DOHH2 (cell line): ENCODE results near the gene APH1B.

Experiments used
- CTCF ChIP-seq: fragments of 200-600 bp; sonication (generic); IDR thresholded peaks from one replicate; pipeline ENCODE4 v1.5.1; 2014; ENCODE audit warnings: antibody characterized with exemption, mild to moderate bottlenecking, low read depth, low read length; ENCODE audit not compliant: poor library complexity, severe bottlenecking
- EZH2phosphoT487 ChIP-seq: fragments of 200-600 bp; sonication (generic); IDR thresholded peaks from 2 replicates; pipeline ENCODE4 v1.6.1; 2017; ENCODE audit warnings: borderline replicate concordance, mild to moderate bottlenecking, antibody characterized with exemption, low read length, moderate library complexity, mixed read lengths

- TF ChIP-seq CTCF (no peak), EZH2phosphoT487 (no peak)
These were observed 75.4 kb downstream of the APH1B start for GRCh38 chr15:63352808-63353207.
